Stimulated activated CD4-positive, alpha-beta T cell treated with anti-CD3 and anti-CD28 coated beads, TNF-alpha, amount 100 ng/mL, for 1 hour (primary cell): ENCODE results near the gene PLCB1.

Source experiments
- DNase-seq, 3 donors: peaks; one replicate each; pipeline ENCODE4 v3.0.0-alpha.2; 2020; ENCODE audit warnings: low read depth in 3 of 3, low spot score in 1 of 3

Gene PLCB1

GRCh38 chr20:8749986-8750385, 617.9 kb downstream of the PLCB1 start:
- no peak for DNase-seq

GRCh38 chr20:8755340-8756118, 623.5 kb downstream of the PLCB1 start:
- DNase-seq: no peak

DNA sequence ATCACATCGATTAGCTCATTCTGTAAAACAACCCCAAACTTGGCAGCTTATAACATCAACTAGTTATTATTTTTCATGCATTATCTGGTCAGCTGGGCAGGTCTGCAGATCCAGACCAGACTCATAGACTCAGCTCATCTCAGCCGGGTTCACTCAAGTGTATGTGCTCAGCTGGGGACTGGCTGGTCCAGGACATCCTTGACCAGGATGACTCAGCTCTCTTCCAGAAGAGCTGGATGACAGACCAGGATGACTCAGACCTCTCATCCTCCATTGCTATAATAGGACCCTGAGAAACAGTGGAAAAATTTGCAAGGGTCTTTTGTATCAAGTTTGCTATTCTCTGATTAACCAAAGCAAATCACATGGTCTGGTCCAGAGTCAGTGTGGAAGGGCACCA, 624.3 kb downstream of the PLCB1 start:
- DNase-seq: no peak

DNA sequence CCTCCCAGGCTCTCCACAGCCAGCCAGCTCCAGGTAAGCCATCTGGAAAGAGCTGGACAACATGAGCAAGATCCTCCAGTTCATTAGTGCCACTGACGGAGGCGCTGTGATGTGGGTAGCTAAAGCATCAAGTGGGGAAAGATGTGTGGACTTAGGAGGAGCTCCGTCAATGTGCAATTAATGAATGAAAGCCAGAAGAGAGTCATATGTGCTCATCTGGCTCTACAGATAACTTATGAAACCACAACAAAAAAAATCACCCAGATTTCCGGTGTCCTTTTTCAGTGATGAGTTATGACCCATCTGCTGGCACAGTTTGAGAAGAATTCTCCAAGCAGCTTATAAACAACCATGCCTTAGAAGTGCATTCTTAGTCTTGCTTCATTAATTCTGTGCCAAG, 625.1 kb downstream of the PLCB1 start:
- no peak for DNase-seq

DNA sequence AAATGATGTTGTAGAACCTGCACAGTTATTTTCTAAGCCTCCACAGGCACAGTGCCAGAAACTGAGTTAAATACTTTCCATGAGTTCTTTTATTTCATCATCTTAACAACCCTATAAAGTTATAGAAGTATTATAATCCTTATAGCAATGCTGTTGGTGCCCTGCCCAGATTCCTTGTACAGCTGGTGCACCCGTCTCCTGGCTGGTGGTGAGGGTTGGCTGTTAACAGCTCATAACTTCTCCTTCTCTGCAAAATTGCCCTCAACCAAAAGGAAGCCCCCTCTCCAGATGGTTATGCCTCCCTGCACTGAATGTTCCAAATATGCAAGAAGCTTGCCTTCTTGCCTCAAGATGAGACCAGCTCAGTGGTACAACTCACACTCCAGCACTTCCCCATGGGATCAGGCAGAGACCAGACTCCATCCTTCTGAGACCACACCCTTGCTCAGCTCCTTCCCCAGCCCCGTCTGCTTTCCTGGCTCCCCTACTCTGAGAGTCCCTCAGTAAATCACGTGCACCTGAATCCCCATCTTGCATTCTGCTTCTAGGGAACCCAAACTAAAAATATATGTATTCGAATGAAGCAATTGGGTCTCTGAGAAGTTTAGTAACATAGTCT, 632.4 kb downstream of the PLCB1 start:
- DNase-seq: no peak

DNA sequence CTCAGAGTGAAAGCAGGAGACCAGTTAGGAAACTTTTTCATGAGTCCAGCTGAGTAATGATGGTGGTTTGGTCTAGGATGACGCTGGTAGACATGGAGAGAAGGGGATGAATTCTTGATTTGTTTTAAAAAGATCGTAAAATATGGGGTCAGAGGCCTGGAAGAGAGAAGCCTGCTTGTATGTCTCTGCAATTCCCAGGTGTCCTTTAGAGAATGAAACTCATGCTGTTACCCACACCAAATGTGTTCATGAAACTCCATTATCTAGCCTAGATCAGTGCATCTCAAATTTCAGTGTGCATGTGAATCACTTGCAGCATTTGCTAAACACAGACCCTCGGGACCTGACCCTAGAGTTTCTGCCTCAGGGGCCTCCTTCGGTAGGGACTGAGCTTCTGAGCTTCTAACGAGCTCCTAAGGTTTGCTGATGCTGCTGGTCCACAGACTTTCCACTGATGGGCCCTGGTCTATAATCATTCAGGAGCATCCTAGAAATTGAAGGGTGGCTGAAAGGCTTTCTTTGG, 634.9 kb downstream of the PLCB1 start:
- DNase-seq: no peak

- DNase-seq: no peak
Observed at GRCh38 chr20:8774412-8774811, 642.3 kb downstream of the PLCB1 start.

DNA sequence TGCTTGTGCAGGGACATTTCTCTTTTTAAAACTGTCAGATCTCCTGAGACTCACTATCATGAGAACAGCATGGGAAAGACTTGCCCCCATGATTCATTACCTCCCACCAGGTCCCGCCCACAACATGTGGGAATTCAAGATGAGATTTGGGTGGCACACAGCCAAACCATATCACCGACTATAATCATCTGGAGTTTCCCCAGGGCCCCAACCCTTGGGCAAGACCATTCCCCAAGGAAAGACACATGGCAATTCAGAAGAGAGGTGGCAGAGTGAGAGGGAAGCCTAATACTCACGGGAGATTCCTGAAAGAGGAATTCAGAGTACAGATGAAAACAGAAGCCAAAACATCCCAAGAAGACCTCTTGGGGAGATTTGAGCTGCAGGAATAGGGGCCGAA, 645.8 kb downstream of the PLCB1 start:
- no peak for DNase-seq

- no peak for DNase-seq
Observed at GRCh38 chr20:8778387-8778786, 646.3 kb downstream of the PLCB1 start.

GRCh38 chr20:8780915-8781314, 648.8 kb downstream of the PLCB1 start:
- DNase-seq: no peak

DNA sequence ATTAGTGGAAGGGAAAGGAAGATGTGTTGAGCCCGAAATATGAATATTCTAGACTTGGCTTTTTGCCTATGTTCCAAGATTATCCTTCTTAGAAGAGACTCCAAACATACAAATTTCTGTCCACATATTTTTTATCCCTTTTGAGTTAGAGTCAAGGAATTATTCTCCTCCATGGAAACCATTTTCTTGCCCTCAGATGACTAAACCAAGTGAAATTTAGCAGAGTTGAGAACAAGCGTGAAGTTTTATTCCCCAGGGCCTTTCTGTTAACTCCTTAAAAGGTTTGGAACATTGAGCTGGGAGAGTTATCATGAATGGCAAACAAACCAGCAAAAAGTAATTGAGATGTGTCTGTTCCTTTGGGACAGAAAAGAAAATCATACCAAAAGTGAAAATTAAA, 650.7 kb downstream of the PLCB1 start:
- DNase-seq: no peak

- DNase-seq: no peak
Observed at GRCh38 chr20:8783734-8784133, 651.7 kb downstream of the PLCB1 start.

DNA sequence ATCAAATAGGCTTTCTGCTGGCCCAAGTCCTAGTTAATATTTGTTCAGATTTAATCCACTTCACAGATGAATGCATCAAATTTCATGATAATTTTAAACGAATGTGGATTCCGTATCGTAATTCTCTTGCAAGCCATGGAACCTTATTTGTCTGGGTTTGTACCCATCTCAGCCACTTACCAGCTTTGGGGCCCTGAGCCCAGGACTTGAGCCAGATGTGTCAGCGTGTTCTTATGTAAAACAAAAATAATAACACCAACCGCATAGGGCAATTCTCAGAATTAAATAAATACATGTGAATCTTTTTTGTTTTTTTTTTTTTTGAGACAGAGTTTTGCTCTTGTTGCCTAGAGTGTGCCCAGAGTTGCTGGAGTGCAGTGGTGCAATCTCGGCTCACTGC, 654.3 kb downstream of the PLCB1 start:
- DNase-seq: no peak

- DNase-seq: no peak
Observed at GRCh38 chr20:8787090-8787489, 655.0 kb downstream of the PLCB1 start.

- DNase-seq: no peak
Observed at GRCh38 chr20:8788275-8788674, 656.2 kb downstream of the PLCB1 start.

DNA sequence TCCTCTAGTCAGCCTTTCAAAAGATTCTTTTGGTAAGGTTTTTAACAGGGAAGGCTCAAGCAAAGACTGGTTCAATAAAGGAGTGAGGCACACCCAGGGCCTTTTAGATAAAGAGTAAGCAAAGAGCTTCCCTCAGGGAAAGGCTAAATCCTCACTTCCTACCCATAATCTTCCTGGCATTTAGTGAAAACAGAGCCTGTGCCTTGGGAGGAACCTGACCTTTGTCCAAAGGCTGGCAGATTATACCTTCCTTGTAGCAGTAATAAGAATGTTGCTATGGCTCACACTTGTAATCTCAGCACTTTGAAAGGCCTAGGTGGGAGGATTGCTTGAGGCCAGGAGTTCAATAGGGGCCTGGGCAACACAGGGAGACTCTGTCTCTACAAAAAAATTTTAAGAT, 656.8 kb downstream of the PLCB1 start:
- no peak for DNase-seq

DNA sequence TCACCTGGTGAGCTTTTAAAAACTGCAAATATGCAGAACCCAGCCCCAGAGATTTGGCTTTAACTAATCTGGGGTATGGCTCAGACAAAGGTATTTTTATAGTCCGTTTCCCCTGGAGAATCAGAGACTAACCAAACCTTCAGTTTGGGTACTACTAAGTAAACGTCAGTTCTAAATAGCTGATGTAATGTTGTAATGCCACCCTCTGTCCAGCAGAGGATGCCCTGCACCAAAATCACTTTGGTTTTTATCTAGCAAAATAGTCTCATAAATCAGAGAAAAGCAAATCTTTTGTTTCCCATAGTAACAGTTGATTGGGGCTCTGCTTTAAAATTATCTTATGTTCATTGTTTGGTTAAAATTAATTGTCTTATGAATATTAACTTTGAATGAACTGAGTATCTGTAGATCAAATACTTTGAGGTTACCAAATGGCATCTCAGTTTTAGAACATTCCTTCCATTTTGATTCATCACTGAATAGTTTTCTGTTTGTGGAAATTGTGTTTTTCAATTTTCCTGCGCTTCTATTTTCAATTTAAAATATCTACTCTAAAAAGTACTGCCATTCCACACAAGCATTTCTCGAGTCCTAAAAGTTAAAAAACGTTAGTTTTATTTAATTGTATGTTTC, 658.5 kb downstream of the PLCB1 start:
- no peak for DNase-seq

- DNase-seq: no peak
Observed at GRCh38 chr20:8795404-8795803, 663.3 kb downstream of the PLCB1 start.

DNA sequence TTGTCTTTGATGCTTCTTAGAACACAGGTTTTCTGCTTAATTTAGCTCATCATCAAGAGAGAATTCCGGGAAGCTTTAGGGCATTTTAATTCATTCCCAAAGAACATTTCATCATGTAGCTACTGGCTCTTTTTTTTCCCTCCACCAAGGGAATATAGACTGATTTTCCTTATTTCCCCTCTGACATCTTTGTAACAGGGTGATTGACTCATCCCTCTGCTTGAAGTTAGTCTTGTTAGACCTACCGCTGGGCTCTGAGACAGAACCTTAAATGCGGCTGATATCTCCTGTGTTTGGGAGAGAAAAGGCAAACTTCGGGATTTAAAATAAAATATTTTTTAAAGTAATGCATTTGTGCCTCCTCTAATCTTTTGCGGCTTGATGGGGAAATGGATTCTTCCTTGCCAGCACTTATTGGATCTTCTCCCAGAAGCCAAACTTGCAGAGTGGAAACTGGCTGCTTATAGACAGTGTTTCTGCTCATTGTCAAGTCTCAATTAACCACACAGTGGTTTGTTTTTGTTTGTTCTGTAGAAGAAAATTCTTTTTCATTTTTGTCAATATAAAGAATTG, 664.1 kb downstream of the PLCB1 start:
- no peak for DNase-seq

DNA sequence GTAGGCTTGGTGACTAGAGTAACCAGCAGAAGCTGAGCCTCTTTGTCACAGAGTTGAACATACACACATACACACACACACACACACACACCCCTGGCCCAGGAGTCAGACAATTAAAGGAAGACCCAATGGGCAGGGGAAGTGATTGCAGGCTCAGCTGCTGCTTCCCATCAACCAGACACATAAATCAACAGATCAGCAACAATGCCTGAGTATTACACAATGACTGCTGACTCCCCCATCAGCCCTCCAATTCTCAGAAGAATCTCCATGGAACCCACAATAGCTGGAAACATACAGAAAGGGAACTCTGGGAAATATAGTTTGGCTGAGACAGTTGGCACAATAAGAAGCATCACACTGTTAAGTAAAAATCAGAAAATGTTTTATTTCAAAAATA, 666.4 kb downstream of the PLCB1 start:
- DNase-seq: no peak

DNA sequence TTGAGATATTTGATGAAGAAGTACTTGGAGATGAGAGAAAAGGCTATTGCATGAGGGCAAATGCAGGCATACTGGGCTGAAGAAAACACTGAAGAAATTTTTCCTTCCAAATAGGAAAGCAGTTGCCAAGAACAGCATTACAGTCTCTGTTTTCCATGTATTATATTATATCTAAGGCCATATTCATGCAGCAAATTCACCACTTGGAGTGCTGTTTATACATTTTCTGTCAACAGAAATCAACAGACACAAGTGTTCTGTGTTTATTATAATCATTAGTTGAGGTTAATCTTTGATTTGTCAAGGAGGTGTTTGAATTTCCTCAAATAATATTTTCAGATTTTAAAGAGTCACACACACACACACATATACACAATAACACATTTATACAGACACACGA, 668.0 kb downstream of the PLCB1 start:
- no peak for DNase-seq

- no peak for DNase-seq
Observed at GRCh38 chr20:8801686-8802085, 669.6 kb downstream of the PLCB1 start.
